ENCODE measurements around the gene RAD21L1. TPM values are rescaled to one million over a fixed set of nuclear protein-coding genes. Genes with fewer than 3 reads are reported as not detected.

The RAD21L1 gene
- total and polyA plus RNA-seq, 4 donors: not detected

DNA sequence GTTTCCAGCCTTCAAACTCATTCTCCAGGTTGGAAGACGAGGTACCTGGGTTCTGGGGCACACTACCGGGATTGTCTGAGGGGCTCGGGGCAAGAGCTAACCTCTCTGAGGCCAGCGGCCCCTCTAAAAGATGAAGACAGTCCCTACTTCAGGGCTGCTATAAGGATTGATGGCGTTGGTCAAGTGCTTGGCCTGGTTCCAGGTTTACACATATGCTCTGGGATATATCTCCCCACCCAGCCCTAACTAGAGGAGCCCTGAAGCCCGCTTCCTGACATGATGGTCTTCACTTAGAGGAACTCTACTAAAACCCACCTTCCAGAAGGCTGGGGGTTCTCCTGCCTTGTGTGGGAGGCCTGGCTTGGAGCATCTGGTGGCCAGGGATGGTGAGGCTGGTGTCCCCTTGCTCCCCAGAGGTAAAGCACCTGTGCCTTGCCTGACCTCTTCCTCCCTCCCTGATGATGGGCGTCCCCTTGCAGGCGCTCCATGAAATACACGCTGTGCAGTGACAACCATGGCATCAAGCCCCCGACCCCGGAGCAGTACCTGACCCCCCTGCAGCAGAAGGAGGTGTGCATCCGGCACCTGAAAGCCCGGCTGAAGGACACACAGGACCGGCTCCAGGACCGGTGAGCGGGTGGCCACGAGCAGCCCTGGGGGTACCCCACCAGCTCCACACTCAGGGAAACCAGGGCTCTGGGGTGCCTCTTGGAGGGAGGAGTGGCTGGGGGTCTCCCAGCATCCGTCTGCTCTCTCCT, 74.4 kb downstream of the RAD21L1 start:
- no peak for DNase-seq (ENCODE audit: low spot score)
- no peaks in the 10 kb centered on the region for H3K36me3 ChIP-seq (ENCODE audit: control insufficient read depth in 4 of 4, insufficient read depth in 3 of 4, low read depth in 1 of 4, low read length in 3 of 4)

More for the DNA sequence above, 74.4 kb downstream of the RAD21L1 start:
- no peaks in the 10 kb centered on the region for H3K27me3 ChIP-seq (ENCODE audit: control insufficient read depth in 4 of 4, insufficient read depth in 4 of 4, low read length in 3 of 4)
- H3K4me1 ChIP-seq (ENCODE audit: control insufficient read depth in 4 of 4, insufficient read depth in 4 of 4, low read length in 3 of 4): no peaks in the 10 kb centered on the region
- H3K27ac ChIP-seq (ENCODE audit: low read depth in 1 of 2, low read length in 2 of 2): no peak overlapping the region
- H3K9ac ChIP-seq (ENCODE audit: low read depth in 1 of 2, low read length in 2 of 2): no peak overlapping the region
- 91% methylated on average over 18 of the region's 18 CpGs for WGBS
- H3K9me3 ChIP-seq (ENCODE audit: control insufficient read depth in 4 of 4, low read length in 3 of 4): no peaks in the 10 kb centered on the region
- TF ChIP-seq REST (IDR thresholded peaks at IDR 0.05): no peak
- TF ChIP-seq NR2F2 (IDR thresholded peaks at IDR 0.05): no peak
- TF ChIP-seq RAD21 (IDR thresholded peaks at IDR 0.05): no peak
- no peak for TF ChIP-seq FOXA1 (IDR thresholded peaks at IDR 0.05)
- no peak for TF ChIP-seq YY1 (IDR thresholded peaks at IDR 0.05)
- TF ChIP-seq RXRA (IDR thresholded peaks at IDR 0.05): no peak
- TF ChIP-seq GABPA (IDR thresholded peaks at IDR 0.05 in 1 of 2, conservative IDR thresholded peaks at IDR 0.05 in 1 of 2): no peak
- no peak for TF ChIP-seq JUND (IDR thresholded peaks at IDR 0.05)
- TF ChIP-seq SP1 (IDR thresholded peaks at IDR 0.05): no peak
- TF ChIP-seq FOXA2 (IDR thresholded peaks at IDR 0.05): no peak
- TF ChIP-seq CTCF (IDR thresholded peaks at IDR 0.05; ENCODE audit: low read depth, low read length, missing input control): no peak
- TF ChIP-seq HNF4A (conservative IDR thresholded peaks at IDR 0.05): no peak
- TF ChIP-seq HNF4G (IDR thresholded peaks at IDR 0.05): no peak
- TF ChIP-seq TAF1 (conservative IDR thresholded peaks at IDR 0.05): no peak
- no peak for TF ChIP-seq ZBTB33 (IDR thresholded peaks at IDR 0.05)
- TF ChIP-seq EGR1 (IDR thresholded peaks at IDR 0.05; ENCODE audit: low read depth in 2 of 2): no peak
- TF ChIP-seq ATF3 (IDR thresholded peaks at IDR 0.05): no peak
- TF ChIP-seq, protein P1, sequence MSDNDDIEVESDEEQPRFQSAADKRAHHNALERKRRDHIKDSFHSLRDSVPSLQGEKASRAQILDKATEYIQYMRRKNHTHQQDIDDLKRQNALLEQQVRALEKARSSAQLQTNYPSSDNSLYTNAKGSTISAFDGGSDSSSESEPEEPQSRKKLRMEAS (IDR thresholded peaks at IDR 0.05): no peak
- no peak overlapping the region for H3K4me3 ChIP-seq (ENCODE audit: low read depth in 1 of 3, low read length in 3 of 3)

Measured in liver (tissue), 9 donors.